ENCODE measurements around the gene NR6A1.
"Not testable (repeated sequence)": the region's sequence is repeated elsewhere in the genome, so short reads cannot be mapped to it uniquely, and the experiment has no call there.

NR6A1 gene

DNA sequence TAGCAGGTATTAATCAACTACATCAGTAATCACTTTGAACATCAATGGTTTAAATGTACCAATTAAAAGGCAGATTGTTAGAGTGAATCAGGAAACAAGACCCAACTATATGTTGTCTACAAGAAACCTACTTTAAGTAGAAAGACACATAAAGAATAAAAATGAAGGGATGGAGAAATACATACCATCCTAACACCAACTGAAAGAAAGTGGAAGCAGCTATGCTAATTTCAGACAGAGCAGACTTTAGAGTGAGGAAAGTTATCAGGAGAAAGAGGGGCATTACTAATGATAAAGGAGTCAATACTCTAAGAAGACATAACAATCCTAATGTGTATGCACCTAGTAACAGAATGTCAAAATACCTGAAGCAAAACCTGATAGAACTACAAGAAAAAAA lies 125.8 kb downstream of the NR6A1 start:
- no peak for DNase-seq

DNA sequence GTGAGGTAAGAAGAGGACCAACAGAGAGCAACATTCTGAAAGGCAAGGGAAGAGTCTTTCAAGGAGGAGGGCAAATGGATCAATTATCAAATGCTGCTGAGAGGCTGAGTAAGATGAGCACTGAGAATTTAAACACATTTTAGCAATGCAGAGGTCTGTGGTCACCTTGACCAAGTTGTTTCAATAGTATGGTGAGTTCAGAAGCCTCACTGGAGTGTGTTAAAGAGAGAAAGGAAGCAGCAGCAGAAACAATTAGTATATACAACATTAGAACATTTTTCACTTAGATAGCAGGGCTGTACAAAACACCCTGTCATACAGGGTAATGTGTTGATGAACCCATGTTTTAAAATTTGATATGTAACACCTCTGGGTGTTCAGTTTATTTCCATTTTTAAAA lies 131.5 kb downstream of the NR6A1 start:
- DNase-seq = no peak

DNA sequence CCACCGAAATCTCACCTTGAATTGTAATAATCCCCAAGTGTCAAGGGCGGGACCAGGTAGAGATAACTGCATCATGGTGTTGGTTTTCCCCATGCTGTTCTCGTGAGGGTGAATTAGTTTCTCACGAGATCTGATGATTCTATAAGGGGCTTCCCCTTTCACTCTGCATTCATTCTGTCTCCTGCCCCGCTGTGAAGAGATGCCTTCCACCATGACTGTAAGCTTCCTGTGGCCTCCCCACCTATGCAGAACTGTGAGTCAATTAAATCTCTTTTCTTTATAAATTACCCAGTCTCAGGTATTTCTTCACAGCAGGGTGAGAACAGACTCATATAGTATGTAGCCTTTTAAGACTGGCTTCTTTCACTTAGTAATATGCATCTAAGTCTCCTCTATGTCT lies 135.8 kb downstream of the NR6A1 start:
- DNase-seq = no peak

DNA sequence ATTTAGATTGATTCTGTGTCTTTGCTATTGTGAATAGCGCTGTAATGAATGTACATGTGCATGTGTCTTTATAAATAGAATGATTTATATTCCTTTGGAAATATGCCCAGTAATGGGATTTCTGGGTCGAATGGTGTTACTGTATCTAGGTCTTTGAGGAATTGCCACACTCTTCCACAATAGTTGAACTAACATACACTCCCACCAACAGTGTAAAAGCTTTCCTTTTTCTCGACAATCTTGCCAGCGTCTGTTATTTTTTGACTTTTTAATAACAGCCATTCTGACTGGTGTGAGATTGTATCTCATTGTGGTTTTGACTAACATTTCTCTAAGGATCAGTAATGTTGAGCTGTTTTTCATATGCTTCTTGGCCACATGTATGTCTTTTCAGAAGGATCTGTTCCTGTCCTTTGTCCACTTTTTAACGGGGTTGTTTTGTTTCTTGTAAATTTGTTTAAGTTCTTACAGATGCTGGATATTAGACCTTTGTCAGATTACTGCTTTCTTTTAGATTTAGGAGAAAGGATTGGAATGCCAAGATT lies 139.0 kb downstream of the NR6A1 start:
- DNase-seq = no peak

DNA sequence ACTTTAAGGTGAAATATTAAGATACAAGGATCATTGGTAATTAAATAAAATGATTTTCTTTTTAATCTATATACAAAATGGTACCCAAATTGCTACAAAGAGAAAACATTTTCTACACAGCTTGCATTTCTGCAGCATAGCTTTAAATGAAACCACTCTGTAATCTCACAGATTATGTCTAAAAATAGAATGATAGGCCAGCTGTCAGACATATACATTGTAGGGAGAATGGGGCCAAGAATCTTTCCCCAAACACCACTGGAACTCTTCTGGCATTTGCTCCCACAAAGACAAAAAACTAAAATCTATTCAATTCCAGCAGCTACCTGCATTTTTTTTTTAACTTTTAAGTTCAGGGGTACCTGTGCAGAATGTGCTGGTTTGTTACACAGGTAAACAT lies 139.8 kb downstream of the NR6A1 start:
- DNase-seq = no peak

DNA sequence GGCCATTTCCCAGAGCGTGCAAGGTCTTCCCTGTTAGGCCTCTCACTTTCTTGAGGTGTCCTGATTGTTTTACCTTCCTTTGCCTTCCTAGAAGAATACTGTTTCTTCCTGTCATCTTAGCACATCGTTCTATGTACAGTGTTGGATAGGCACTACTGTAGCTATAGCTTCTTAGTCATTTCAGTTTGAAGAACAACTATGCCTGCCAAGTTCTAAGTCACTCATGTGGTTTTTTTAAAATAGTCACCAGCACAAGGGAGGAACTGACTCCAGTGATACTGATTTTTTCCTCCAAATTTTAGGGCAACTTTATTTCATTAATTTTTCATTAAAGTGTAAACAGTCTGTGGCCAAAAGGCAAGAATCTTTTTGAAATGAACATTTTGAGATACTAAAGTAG lies 141.5 kb downstream of the NR6A1 start:
- DNase-seq = no peak

DNA sequence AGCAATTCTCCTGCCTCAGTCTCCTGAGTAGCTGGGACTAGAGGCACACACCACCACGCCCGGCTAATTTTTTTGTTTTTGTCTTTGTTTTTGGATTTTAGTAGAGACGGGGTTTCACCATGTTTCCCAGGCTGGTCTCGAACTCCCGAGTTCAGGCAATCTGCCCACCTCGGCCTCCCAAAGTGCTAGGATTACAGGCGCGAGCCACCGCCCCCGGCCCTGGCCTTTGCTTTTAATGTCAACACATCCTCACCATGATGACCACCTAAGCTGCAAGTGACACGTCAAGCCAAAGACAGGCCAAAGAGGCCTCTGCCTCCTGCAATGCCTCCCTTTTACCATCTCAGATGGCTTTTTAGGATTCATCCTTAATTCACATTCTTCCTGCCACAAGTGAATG lies 142.4 kb downstream of the NR6A1 start:
- DNase-seq = no peak

DNA sequence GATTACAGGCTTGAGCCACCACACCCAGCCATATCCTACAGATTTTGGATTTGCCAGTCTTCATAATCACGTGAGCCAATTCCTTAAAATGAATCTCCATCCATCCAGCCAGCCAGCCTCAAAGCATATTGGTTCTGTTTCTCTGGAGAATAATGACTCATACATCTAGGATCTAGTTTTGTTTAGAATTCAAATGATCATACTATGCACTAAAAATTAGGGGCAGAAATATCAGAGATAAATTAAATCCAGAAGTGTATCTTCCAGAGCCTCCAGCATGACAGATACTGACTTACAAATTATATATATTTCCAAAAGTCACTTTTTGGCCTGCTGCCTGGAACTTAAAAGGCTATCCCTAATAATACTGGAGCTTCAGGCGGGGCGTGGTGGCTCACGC lies 144.8 kb downstream of the NR6A1 start:
- no peak for DNase-seq

DNA sequence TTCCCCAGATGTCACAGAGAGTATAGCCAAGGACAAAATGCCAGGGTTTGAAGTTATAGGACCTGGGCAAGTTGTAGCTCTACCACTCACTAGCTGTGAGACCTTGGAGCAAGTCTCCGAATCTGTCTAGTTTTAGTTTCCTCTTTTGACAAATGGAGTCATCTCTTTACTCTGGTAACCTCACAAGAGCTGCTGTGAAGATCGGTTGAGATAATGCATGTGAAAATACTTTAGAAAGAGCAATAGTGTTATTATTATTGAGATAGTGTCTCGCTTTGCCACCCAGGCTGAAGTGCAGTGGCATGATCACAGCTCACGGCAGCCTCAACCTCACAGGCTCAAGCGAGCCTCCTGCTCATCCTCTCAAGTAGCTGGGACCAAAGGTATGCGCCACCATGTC lies 146.0 kb downstream of the NR6A1 start:
- DNase-seq = no peak

DNA sequence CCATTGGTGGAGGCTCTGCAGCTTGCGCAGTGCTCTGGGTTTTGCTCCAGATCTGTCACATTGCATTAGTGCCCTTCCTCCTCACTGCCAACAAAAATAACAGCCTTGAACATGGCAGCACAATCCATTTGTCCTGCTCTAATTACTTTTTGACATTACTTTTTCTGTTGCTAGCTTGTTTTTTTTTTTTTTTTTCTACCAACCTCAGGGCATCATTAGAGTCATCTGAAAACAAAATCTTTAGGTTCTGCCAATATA lies 146.4 kb downstream of the NR6A1 start:
- no peak for DNase-seq

DNA sequence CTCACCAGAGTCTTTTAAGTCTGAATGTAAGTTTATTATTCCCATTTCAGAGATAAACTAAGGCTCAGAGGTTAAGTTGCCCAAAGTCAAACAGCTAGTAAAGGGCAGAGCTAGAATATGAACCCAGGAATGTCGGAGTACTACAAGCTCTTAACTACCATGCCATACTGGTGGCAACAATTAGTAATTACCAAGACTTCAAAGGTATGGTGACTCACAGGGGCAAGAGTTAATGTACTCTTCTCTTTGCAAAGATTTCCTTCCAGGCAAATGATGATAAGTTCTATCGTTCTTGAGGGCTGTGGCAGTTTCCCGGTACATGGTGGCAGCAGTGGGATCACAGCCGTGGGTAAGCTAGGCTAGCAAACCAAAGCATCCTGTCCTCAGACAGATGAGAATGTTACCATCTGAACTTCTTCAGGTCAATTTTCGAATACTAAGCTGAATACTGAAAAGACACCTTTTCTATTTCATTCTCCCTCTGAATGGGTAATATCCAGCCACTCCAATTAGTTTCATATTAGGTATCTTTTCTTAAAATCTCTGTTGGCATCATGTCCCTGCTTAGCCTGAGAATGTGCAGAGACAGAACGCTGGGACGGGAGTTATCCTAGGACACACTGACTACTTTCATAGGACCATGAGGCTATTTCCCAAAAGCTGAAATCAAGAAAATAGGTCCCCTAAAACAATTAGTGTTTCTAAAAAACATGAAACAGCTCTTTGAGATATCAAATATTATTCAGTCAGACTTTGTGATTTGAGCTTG lies 147.0 kb downstream of the NR6A1 start:
- DNase-seq = no peak

DNA sequence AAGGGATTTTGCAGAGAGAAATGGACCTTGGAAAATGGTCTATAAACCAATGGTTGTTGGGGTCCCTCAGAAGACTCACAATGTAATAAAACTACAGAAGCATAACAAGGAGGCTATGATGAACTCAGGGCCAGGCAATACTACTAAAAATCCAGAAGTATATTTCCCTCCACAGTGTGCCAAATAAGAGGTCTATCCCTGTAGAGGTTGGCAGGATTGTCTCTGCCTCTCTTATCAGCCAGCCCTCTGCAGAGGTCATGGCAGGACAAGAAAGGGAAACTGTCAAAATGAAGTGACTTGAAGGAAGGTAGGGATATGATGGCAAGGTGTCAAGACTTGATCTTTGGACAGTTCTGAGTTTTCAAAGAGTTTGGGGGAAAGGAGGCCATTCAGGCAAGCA lies 148.2 kb downstream of the NR6A1 start:
- DNase-seq = no peak

DNA sequence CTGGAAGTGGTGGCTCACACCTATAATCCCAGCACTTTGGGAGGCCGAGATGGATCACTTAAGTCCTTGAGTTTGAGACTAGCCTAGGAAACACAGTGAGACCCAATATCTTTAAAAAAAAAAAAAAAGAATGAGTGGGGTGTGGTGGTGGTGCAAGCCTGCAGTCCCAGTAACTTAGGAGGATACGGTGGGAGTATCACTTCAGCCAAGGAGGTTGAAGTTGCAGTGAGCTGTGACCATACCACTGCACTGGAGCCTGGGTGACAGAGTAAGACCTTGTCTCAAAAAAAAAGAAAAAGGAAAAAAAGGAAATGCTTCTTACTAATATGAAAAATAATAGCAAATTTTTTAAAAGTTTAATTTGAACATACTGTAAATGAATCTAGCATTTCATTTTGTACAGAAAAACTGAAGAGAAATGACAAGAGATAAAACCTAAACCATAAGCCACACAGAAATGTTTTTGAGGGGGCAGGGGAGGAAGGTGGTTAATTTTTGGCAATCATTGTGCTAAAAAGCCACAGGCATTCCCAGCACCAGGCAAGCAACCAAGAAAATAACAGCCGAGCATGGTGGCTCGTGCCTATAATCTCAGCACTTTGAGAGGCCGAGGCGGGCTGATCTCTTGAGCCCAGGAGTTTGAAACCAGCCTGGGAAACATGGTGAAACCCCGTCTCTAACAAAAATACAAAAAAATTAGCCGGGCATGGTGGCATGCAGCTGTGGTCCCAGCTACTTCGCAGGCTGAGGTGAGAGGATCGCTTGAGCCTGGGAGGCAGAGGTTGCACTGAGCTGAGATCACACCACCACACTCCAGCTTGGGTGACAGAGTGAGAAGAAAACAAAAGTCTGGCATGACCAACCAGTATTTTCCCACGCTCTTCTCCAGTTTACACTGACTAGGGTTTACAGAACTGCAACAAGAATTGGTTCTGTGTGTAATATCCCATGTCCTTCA lies 149.5 kb downstream of the NR6A1 start:
- no peak for DNase-seq

DNA sequence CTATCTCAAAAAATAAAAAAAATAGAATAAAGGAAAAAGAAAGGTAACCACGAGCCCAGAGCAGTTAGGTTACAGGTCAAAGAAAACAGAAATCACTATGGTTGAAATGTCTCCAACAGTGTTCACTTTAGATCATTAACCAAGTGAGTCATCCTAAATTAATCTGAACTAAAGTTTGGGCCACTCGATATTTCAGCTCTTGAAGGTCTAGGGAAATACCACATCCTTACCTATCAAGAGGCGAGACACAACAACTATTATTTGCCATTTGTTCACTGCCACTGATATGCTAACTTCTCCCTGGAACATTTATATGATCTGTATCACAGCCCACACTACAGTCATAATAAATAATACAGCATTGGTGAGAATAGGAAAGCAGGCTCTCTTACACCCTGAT lies 152.6 kb downstream of the NR6A1 start:
- no peak for DNase-seq

DNA sequence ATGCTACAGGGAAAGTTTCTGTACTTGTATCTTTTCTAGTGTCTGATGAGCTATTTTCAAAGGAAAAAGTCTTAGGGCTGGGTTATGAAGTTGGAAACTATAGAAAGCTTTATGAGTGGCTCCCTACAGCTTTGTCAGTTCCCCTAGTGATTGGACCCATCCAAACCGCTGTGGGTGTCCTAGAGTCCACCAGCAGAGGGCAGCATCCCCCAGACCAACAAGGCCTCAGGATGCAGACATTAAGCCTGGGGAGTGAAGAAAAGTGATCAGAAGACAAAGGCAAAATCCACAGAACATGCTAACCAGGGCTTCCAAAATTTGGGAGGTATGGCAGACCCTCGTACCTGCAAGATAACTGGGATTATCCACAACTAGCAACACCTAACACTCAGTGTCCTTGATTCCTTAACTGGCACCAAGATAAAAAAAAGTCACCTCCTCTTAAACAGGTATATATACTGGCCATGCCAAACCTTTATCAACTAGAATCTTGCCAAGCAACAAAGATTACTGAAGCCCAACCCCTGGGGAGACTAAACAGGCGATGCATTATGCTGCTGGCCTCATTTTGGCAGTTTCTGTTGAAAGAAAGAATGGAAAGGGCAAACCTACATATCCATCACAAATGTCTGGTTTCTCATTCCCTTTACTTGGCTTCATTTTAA lies 153.5 kb downstream of the NR6A1 start:
- DNase-seq = peak; percentile 81

DNA sequence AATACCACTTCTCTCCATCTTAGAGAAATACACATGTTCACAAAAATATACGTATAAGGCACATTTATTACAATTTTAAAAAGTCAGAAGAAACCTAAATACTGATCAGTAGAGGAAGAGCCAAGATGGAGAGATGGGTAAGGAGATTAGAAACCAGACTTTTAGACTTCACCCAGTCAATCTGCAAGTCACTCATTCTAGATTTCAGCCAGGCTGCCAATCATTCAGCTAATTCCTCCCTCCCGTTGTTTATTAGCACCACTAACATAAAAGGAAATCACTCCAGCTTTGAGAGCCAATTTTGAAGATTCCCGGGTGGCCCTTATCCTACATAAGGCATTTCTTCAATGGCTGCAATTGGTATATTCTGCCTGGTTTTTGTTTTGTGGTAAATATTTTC lies 154.2 kb downstream of the NR6A1 start:
- DNase-seq = no peak

DNA sequence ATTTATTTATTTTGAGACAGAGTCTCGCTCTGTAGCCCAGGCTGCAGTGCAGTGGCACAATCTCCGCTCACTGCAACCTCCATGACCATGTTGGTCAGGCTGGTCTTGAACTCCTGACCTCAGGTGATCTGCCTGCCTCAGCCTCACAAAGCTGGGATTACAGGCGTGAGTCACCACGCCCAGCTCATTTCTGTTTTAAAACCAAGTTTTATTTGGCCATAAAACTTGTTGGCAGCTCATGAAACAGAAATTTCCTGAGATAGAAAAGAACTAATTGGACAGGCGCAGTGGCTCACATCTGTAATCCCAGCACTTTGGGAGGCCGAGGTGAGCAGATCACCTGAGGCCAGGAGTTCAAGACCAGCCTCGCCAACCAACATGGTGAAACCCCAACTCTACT lies 155.3 kb downstream of the NR6A1 start:
- not testable (repeated sequence) for DNase-seq

DNA sequence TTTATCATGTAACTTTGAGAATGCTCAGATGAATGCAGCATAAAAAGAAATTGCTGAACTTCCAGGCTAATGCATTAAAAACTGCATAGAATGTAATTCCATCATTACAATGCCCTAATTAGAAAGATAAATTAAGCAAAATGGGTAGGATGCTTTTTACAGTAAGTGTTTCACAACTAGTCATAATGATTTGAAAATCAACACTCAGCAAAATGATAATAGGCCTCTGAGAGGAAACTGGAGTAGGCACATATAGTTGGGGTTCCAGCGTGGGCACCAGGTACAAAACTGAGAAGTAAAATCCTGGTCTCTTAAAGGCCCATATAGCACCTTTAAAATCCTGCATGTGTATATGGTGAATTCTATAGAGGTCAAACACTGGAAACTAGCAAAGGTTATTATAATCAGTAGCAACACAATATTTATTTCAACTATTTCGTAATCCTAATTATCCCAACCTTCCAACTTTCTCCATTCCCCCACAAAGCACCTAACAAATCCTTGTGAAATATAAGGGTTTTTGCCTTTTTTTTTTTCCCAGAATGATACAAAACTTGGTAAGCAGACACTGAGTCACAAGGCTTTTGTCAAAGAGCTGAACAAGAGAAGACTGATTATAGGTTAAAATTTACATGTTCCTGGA lies 155.9 kb downstream of the NR6A1 start:
- DNase-seq = no peak

DNA sequence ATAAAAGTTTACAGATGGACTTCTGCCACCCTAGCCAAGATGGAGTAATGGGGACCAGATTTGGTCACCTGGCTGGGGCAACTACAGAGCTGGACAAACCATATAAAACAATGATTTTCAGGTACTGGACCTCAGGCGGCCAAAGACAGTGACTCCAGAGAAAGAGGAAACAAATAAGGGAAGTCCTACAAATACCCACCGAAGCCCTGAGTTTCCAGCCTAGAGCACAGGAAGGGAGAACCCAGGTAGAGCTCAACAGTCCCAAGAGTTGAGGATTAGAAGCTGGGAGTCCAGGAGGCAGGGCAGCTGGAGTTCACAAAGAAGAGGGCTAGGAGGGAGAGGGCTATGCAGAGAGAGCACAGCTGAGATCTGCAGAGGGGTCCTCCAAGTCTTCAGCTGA lies 157.3 kb downstream of the NR6A1 start:
- DNase-seq = no peak

DNA sequence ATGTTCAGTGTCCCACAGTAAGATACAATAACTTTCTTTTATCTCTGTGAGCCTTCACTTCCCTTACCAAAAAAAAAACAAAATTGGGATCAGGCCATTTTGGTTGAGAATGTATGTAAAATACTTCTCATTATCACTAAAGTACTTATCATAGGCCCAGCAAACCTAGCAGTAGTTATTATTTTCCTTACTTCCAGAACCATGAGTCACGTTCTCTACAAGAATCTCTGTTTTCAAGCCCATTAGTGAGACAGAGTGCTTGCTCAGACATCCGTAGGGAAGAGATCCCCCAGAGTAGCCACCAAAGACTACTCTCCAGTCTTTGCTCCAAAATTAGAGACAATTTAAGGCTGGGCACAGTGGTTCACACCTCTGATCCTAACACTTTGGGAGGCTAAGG lies 160.0 kb downstream of the NR6A1 start:
- no peak for DNase-seq

DNA sequence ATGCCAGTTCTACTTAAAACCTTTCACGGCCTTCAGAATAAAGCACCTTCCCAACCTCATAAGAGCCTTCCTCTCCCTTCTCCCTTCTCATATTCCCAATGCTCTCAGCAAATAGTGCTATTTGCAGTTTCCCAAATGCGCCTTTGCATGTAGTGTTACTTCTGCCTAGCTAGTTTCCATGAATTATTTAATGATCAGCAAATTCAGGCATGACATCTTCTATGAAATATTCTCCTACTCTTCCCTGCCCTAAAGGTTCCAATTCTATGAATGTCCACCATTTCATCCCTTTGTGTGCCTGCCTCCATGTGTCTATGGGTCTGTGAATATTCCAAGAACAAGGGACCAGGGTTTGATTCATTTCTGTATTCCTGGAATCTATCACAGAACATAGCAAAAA lies 165.1 kb downstream of the NR6A1 start:
- no peak for DNase-seq

DNA sequence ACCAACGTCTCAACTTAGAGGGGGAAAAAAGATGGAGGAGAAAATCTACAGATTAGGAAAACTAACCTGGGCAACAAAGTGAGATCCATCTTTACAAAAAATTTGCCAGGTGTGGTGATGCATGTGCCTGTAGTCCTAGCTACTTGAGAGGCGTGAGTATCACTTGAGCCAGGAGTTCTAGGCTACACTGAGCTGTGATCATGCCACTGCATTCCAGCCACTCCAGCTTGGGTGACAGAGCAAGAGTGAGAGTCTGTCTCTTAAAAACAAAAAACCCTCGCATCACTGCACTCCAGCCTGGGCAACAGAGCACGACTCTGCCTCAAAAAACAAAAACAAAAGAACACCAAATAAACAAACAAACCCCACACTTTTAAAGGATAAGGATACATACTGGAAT lies 165.9 kb downstream of the NR6A1 start:
- DNase-seq = no peak

DNA sequence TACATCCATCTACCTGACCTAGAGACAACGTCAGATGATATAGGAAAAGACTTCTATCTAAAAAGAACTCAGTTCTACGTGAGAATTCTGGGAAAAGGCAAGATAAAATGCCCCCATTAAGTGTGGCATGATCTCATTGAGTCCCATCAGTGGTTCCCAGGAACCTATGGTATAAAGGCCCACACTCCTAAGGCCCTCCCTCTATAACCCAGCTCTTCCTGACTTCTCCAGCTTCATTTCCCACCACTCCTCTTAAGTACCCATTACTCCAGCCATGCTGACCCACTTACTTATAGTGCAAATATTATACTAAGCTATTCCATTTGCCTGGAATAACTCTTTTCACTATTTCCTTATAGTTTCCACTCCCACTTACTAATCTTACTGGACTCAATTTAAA lies 168.5 kb downstream of the NR6A1 start:
- DNase-seq = peak; percentile 33

All from DMS53 (cell line).